ENCODE measurements around the gene CRISPLD2.

DNA sequence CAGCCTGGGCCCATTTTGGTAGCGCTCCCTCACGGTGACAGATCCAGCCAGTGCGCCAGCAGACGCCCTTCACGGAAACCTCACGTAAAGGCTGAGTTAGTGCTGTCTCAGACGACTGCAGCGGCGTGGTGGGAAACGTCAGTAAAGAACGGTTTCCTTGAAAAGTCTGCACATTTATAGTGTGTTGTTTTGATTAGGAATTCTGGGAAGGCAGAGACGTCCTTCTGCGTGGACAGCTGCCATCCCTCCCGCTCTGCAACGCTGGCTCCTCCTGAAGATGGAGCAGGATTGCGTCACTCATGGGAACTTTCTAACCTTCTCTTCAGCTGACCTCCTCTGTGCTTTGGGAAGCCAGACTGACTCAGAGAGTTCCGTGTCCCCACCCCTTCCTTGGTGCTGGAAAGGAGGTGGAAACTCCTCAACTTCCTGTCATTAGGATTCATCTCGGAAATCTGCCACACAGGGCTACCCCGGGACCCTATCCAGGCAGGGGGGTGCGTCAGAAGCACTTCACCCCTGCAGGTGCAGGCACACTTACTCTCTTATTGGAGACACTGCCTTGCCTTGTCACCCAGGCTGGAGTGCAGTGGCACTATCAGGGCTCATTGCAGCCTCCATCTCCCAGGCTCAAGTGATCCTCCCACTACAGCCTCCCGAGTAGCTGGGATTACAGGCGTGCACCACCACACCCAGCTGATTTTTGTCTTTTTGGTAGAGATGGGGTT is 24.3 kb upstream of the CRISPLD2 start:
- TF ChIP-seq, protein P1, sequence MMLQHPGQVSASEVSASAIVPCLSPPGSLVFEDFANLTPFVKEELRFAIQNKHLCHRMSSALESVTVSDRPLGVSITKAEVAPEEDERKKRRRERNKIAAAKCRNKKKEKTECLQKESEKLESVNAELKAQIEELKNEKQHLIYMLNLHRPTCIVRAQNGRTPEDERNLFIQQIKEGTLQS (CRISPR knock-in tag; conservative IDR thresholded peaks at IDR 0.05) = no peak
- TF ChIP-seq, protein P2, sequence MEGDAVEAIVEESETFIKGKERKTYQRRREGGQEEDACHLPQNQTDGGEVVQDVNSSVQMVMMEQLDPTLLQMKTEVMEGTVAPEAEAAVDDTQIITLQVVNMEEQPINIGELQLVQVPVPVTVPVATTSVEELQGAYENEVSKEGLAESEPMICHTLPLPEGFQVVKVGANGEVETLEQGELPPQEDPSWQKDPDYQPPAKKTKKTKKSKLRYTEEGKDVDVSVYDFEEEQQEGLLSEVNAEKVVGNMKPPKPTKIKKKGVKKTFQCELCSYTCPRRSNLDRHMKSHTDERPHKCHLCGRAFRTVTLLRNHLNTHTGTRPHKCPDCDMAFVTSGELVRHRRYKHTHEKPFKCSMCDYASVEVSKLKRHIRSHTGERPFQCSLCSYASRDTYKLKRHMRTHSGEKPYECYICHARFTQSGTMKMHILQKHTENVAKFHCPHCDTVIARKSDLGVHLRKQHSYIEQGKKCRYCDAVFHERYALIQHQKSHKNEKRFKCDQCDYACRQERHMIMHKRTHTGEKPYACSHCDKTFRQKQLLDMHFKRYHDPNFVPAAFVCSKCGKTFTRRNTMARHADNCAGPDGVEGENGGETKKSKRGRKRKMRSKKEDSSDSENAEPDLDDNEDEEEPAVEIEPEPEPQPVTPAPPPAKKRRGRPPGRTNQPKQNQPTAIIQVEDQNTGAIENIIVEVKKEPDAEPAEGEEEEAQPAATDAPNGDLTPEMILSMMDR (IDR thresholded peaks at IDR 0.05) = no peak
- TF ChIP-seq, protein P3, sequence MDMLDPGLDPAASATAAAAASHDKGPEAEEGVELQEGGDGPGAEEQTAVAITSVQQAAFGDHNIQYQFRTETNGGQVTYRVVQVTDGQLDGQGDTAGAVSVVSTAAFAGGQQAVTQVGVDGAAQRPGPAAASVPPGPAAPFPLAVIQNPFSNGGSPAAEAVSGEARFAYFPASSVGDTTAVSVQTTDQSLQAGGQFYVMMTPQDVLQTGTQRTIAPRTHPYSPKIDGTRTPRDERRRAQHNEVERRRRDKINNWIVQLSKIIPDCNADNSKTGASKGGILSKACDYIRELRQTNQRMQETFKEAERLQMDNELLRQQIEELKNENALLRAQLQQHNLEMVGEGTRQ (CRISPR knock-in tag; IDR thresholded peaks at IDR 0.05) = no peak
- TF ChIP-seq SMAD3 (CRISPR knock-in tag; IDR thresholded peaks at IDR 0.05; ENCODE audit: borderline replicate concordance) (no peak), ZNF138 (CRISPR knock-in tag; conservative IDR thresholded peaks at IDR 0.05) (no peak), TEAD4 (CRISPR knock-in tag; IDR thresholded peaks at IDR 0.05) (no peak), JAZF1 (CRISPR knock-in tag; IDR thresholded peaks at IDR 0.05) (no peak), EMX1 (CRISPR knock-in tag; IDR thresholded peaks at IDR 0.05) (no peak), NR3C1 (CRISPR knock-in tag; conservative IDR thresholded peaks at IDR 0.05; ENCODE audit: low read depth) (no peak)
- TF ChIP-seq, protein P4, sequence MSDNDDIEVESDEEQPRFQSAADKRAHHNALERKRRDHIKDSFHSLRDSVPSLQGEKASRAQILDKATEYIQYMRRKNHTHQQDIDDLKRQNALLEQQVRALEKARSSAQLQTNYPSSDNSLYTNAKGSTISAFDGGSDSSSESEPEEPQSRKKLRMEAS (CRISPR knock-in tag; IDR thresholded peaks at IDR 0.05) = no peak
- TF ChIP-seq, protein P5, sequence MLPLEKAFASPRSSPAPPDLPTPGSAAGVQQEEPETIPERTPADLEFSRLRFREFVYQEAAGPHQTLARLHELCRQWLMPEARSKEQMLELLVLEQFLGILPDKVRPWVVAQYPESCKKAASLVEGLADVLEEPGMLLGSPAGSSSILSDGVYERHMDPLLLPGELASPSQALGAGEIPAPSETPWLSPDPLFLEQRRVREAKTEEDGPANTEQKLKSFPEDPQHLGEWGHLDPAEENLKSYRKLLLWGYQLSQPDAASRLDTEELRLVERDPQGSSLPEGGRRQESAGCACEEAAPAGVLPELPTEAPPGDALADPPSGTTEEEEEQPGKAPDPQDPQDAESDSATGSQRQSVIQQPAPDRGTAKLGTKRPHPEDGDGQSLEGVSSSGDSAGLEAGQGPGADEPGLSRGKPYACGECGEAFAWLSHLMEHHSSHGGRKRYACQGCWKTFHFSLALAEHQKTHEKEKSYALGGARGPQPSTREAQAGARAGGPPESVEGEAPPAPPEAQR (CRISPR knock-in tag; IDR thresholded peaks at IDR 0.05) = no peak
- TF ChIP-seq, protein P6, sequence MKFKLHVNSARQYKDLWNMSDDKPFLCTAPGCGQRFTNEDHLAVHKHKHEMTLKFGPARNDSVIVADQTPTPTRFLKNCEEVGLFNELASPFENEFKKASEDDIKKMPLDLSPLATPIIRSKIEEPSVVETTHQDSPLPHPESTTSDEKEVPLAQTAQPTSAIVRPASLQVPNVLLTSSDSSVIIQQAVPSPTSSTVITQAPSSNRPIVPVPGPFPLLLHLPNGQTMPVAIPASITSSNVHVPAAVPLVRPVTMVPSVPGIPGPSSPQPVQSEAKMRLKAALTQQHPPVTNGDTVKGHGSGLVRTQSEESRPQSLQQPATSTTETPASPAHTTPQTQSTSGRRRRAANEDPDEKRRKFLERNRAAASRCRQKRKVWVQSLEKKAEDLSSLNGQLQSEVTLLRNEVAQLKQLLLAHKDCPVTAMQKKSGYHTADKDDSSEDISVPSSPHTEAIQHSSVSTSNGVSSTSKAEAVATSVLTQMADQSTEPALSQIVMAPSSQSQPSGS (CRISPR knock-in tag; IDR thresholded peaks at IDR 0.05; ENCODE audit: borderline replicate concordance, low read depth) = no peak

All from WTC11 (cell line).